DMS79 (cell line): ENCODE measurements around the gene BCAS3.
A peak's percentile ranks its signal among the peaks of the same experiment; 100 is the strongest.
"Not testable (repeated sequence)": the region's sequence is repeated elsewhere in the genome, so short reads cannot be mapped to it uniquely, and the experiment has no call there.

Experiments
- DNase-seq: peaks from one replicate; lab custom pipeline; 2025; lab: John Stamatoyannopoulos, UW

The BCAS3 gene

DNA sequence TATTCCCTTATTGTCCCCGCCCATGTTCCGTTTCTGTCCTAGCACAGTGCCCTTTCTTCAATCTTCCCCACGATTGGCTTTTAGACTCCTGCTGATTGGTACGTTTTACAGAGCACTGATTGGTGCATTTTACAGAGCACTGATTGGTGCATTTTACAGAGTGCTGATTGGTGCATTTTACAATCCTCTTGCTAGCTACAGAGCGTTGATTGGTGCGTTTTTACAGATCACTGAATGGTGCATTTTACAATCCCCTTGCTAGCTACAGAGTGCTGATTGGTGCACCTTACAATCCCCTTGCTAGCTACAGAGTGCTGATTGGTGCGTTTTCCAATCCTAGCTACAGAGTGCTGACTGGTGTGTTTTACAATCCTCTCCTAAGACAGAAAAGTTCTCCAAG is 3.0 kb upstream of the BCAS3 start:
- DNase-seq = not testable (repeated sequence)

DNA sequence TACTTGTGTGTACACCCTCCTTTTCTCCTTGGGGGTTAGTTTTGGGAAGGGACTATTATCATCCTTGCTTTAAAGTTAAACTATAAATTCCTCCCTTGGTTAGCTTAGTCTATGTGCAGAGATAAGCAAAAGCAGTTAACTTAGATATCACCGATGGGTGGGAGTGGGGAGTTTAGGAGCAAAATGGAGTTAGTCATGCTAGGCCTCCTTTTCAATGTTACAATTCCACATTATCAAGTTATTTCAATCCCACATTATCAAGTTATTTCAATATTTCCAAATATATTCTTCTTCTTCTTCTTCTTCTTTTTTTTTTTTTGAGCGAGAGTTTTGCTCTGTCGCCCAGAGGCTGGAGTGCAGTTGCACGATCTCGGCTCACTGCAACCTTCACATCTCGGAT is 1.7 kb upstream of the BCAS3 start:
- no peak for DNase-seq

DNA sequence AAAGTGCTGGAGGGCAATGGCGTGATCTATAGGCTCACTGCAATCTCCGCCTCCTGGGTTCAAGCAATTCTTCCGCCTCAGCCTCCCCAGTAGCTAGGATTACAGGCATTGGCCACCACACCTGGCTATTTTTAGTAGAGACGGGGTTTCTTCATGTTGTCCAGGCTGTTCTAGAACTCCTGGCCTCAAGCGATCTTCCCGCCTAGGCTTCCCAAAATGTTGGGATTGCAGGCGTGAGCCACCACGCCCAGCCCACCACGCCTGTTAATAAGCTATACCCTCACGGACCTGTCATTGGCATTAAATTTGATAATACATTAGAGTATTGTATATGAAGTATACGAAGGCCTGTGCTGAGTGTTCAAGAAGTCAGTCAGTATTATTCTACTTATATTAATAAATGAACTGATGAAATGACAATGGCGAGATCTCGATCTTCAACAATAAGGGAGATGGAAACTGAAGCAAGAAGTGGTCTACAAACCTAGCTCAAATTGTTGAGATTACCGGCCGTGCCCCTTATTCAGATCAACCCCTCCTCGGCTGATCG is 818 bp upstream of the BCAS3 start:
- DNase-seq = no peak

DNA sequence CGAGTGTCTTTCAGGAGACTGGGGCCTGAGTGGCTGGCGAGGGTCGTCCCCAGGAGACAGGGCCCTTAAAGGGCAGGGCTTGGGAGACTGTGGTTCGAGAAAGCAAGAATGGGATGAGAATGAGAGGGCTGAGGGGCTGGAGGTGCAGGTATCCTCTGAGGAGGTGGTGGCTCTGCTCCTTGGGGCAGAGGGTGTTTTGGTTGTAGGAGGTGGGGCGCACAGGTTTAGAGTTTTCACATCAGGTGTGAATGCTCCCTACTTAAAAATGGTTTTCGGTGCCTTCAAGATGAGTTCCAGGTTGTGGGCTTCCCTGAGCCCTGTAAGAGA is 430 bp downstream of the BCAS3 start:
- no peak for DNase-seq

DNA sequence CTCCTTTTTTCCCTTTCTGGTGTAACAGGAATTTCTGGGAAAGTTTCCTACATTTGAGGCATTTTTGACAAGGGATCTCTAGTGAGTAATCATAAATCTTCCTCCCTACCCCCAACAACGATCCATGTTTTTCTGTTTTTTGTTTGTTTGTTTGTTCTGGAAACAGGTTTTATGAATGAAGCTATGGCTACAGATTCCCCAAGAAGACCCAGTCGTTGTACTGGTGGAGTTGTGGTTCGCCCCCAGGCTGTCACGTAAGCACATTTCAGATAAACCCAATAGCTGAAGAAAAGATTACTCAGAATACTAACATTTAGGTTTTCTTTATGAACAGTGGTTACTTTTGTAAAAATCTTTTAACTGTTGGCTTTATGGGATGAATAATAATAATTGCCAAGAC is 1.6 kb downstream of the BCAS3 start:
- DNase-seq = no peak

DNA sequence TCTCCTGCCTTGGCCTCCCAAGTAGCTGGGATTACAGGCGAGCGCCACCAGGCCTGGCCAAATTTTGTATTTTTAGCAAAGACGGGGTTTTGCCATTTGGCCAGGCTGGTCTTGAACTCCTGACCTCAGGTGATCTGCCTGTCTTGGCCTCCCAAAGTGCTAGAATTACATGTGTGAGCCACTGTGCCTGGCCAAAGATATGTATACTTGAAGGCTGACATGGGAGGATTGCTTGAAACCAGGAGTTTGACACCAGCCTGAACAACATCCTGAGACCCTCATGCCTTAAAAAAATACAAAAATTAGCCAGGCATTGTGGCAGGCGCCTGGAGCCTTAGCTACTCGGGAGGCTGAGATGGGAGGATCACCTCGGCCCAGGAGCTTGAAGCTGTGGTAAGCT is 3.1 kb downstream of the BCAS3 start:
- DNase-seq = no peak

DNA sequence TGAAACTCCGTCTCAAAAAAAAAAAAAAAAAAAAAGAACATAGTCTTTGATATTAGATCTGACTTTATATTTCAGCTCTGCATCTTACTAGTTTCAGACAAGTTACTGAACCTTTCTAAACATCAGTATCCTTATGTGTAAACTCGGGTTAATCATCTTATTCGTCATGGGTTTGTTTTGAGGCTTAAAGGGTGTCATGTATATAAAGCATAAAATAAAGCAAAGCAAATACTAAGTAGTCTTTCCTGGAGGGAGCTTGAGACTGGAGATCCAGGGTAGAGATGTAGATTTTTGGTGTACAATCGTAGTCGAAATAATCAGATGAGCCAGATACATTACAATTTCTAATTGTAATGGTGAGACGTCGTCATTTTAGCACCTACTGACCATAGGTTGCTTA is 7.8 kb downstream of the BCAS3 start:
- DNase-seq = no peak

DNA sequence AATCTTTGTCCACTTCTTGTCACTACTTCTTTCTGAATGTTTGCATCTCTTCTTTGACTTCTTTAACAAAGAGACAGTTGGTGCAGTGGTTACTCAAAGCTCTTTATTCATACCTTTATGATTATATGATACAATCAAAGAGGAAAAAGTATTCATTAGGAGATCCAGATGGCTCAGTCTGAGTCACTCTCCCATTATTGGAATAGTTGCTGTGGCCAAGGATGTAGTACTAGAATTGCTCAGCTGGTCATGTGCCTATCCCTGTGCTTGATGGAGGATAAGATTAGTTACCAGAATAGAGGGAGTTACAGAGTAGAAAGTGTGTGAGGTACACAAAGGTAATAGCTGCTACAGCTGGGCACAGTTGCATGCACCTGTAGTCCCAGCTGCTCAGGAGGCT is 18.3 kb downstream of the BCAS3 start:
- no peak for DNase-seq

DNA sequence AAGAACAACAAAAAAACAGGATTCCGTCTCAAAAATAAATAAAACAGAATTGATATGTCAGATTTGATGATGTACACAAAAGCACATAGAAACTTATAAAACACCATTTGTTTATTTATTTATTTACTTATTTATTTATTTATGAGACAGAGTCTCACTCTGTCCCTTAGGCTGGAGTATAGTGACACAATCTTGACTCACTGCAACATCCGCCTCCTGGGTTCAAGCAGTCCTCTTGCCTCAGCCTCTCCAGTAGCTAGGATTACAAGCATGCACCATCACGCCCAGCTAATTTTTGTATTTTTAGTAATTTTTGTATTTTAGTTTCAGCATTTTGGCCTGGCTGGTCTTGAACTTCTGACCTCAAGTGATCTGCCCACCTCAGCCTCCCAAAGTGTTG is 21.4 kb downstream of the BCAS3 start:
- DNase-seq = no peak

DNA sequence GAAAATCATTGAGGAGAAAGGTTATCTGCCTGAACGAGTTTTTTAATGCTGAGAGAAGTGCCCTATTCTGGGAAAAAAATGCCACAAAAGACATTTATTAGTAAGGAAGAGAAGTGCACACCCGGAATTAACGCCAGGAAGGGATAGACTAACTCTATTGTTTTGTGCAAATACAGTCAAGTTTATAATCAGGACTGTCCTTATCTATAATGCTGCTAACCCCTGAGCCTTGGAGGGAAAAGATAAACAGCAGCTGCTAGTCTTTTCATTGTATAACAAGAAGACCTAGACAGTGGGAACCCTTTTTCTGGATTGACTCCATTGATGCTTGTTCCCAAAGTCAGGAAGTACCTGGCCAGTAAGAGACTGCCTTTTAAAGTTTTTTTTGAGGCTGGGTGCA is 26.5 kb downstream of the BCAS3 start:
- DNase-seq = no peak

DNA sequence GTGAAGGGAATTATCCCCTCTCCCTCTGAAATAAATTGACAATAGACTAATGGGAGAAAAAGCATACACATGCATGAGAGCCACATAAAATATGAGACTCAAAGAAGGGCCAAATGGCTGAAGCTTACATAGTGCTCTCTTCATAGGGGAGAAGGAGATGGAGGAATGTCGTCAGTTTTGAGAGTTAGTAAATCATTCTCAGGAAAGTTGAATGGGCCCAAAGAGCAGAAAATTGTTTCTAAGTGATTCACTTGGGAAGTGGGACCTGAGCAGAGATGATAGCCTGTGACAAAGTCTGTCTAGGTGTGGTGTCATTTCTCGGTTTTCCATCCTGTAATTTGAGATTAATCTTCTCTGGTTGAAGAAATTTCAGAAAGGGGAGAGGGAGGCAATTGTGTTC is 35.0 kb downstream of the BCAS3 start:
- DNase-seq = no peak

DNA sequence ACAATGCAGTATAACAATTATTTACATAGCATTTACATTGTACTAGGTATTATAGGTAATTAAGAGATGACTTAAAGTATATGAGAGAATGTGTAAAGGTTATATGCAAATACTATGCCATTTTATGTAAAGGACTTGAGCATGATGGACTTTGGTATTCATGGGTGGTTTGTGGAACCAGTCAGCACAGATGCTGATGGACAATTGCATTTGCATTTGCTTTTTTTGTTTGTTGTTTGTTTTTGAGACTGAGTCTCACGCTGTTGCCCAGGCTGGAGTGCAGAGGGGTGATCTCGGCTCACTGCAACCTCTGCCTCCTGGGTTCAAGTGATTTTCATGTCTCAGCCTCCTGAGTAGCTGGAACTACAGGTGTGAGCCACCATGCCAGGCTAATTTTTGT is 36.0 kb downstream of the BCAS3 start:
- DNase-seq = no peak

DNA sequence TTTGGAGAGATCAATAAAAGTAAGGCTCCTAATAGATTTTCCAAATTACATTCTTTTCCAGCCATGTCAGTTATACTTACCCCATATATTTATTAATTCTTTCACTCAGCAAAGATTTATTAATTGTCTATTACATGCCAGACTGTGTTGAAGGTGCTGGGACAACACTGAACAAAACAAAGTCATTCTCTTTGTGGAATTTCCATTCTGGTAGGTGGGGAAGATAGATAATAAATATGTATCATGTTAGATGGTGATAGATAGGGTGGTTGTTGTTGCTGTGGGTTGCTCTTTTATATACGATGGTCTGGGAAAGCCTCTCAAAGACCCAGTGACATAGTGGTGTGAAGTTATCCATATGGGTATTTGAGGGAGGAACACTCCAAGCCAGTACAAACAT is 39.1 kb downstream of the BCAS3 start:
- no peak for DNase-seq

DNA sequence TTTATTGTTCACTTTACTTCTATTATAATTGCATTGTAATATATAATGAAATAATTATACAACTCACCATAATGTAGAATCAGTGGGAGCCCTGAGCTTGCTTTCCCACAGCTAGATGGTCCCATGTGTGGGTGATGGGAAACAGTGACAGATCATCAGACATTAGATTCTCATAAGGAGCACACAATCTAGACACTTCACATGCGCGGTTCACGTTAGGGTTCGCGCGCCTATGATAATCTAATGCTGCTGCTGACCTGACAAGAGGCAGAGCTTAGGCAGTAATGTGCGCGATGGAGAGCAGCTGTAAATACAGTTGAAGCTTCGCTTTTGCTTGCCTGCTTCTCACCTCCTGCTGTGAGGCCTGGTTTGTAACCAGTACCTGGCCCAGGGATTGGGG is 40.2 kb downstream of the BCAS3 start:
- no peak for DNase-seq

DNA sequence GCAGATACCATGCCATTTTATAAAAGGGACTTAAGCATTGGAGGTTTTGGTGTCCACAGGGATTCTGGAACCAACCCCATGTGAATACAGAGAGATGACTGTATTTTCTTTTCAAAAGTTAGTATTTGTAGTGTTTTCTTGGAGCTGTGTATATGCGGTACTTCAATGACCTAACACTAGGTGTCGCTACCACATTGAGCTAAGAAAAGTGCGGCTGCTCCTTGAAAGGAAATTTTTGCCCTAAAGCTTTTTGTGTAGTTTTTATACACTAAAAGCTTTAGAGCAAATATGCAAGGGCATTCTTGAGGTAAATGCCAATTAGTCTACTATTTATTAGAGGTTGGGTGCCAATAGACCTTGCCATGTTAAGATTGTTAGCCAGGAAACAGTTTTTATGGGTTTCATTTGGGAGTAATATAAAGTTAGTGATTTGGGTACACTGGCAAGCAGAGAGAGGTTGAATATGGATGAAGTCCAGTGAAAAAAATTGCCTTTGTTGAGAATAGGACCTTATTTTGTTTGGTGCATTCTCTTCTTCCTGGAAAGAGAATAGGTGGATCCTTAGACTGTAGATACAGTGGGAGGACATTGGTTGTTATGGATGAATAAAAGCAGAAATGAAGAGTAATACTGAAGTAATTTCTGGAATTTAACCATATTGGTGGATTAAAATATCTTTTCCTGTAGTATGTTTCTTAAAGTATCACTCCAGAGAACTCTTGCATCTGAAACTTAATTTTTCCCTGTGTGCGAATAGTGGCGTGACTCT is 43.3 kb downstream of the BCAS3 start:
- peak; percentile 0 for DNase-seq

DNA sequence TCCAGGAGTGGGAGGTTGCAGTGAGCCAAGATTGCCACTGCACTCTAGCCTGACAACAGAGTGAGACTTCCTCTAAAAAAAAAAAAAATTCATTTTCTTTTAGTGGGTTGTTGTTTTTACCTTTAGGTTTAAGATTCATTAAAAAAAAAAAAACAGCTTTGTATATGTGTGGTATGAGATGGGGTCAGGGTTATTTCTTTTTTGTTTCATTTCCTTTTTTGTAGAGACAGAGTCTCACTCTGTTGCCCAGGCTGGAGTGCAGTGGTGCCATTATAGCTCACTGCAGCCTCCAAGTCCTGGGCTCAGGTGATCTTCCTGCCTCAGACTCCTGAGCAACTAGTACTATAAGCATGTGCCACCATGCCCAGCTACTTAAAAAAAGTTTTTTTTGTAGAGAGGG is 47.0 kb downstream of the BCAS3 start:
- DNase-seq = no peak

DNA sequence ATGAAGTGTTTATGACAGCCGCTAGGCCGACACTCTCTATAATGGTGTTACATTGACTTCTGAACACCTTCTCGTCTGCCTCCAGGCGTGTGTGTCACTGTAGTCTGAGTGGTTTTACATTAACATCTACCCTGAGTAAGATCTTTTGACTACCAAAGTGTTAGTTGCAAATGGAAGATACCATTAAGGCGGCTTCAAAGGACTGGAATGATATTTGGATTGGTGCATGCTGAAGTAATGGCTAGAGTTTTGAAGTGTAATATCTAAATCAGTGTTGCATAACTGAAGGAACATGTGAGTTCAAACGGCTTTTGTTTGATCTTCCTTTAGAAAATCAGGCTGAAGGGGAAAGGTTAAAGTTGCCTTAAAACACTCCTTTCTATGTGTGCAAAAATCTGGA is 52.2 kb downstream of the BCAS3 start:
- no peak for DNase-seq

DNA sequence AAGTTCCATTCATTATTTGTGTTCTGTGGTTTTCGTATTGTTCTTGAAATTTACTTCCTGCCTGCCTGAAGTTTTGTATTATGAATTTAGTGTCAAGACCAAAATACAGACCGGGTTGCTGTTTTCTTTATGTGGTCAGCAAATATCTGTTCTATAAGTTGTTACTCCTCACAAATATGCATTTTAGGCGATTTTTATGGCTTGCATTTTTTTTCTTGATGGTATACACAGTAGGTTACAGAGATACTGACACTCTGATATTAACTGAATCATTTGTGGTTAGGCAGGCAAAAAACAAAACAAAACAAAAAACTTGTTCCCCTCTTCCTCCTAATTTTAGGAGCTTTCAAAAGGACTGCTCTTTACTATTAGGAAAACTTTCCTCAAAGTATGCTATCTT is 52.6 kb downstream of the BCAS3 start:
- no peak for DNase-seq

DNA sequence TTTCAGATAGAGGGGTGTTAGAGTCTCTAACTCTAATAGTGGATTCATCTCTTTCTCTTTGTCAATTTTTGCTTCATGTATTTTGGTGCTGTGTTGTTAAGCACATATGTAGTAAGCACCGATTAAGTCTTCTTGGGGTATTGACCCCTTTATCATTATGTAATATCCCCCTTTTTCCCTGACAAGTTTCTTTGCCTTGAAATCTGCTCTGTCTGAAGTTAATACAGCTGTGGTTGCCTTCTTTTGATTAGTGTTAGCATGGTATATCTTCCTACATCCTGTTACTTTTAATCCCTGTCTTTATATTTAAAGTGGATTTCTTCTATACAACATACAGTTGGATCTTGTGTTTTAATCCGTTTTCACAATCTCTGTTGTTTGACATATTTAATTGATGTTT is 60.6 kb downstream of the BCAS3 start:
- no peak for DNase-seq

DNA sequence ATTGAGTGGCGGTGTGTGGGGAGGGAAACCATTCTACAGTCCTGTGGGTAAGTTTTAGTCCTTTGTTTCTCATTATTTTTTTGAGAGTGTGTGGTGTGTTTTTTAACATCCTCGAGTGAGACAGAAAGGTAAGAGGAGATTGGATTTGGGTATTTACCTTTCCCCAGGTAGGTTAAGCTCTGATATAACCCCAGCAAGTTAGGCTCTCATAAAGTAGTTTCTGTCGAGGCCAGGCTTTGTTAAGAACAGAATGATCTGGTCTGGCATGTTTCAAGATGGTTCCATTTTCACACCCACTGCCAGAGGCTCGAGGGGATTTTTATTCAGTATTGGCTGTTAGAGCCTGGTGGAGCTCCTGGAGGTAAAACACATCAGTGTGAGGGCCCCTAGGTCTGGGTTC is 62.9 kb downstream of the BCAS3 start:
- no peak for DNase-seq

DNA sequence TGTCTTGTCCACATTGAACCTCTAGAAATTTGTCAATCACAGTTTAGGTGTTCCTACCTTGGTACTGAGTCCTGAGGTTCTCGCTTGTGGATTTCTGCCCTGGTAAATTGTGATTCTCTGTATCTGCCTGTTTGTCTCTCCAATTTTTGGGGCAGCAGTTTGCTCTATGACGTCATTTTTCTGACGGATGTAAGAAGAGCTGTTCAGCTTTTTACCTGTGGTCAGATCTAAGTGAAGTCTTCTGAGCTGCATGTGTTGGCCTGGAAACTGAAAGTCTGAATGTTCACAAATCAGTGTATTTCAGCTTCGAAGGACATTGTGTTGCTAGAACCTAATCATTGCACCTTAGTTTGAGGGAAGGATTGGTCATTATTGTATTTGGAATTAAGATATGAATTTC is 63.4 kb downstream of the BCAS3 start:
- no peak for DNase-seq

DNA sequence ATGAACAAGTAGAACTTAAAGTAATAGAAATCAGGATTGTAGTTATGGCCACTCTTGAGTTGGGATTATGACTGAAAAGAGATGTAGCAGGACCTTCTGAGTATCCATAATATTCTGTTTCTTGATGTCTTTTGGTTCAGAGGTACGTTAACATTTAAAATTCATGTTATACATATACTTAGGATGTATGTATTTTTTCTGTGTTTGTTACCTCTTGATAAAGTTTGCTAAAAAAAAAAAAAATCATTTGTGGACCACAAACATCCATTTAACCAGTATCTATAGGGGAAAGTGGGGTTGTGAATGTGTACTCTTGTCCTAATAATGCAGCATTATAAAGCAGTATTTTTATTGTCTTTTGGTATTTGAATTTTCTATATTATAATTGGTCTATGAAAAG is 65.6 kb downstream of the BCAS3 start:
- DNase-seq = no peak

DNA sequence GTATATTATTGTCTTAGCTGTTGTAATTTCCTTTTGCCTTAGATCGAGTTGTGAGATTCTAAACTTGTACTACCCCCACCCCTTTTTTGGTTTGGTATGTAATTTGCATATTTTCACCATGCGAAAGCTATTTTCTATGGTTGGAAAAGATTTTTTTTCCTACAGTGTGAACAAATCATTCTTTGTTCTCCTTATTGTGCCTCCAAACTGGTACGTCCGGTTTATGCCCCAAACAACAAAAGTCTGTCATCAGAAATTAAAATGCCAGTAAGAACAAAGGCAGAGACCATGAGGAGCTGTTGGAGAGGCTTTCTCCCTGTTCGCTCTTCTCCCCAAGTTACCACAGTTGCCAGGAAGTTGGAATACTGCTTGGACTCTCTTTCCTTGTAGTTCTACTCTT is 66.1 kb downstream of the BCAS3 start:
- DNase-seq = no peak

DNA sequence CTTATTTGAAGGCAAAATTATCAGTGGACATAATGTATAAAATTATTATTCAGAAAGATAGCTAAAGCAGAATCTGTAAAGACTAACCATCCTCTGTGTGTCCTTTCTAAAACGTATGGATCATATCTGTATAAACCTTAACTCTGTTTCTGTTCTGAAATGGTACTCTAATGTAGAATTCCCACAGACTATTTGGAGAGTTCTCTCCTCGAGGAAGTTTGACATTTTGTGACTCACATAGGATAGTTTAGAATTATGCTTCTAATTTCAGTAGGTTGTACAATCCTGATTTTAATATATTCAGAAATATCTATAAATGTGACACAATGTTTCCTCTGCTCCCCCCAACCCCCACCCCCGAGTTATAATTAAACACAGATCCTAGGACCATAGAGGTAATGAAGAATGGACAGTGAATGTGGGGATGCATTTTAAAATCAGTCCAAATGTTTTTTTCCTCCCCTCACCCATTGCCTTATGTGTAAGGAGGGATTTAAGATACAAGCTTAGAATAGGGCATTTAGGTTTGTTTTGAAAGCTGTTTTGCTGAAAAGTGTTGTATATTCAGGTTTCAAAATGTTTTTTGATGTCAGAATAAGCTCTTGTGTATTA is 66.8 kb downstream of the BCAS3 start:
- DNase-seq = no peak
